Activated CD8-positive, alpha-beta T cell treated with anti-CD3 and anti-CD28 coated beads for 36 hours (primary cell): ENCODE data around the gene CARD18. TPM values are rescaled to one million over a fixed set of nuclear protein-coding genes. Genes with fewer than 3 reads are reported as not detected.

Experiments used
- ATAC-seq: fragments of 200-7000 bp; cut with Tn5 transposase; one replicate; pipeline ENCODE4 v1.10.0; 2021; ENCODE audit warnings: mild to moderate bottlenecking, moderate library complexity
- CTCF ChIA-PET: fragments of 350-600 bp; sonication (Branson Sonifier 250); formaldehyde crosslinking; loops from one replicate; lab custom pipeline; 2021; ENCODE audit warnings: antibody characterized with exemption; lab: Charles Lee
- POLR2A ChIA-PET: fragments of 350-600 bp; sonication (Branson Sonifier 250); formaldehyde crosslinking; loops from one replicate; lab custom pipeline; 2021; ENCODE audit warnings: antibody characterized with exemption; lab: Charles Lee
- DNase-seq: peaks from one replicate; pipeline ENCODE4 v3.0.0-alpha.2; 2020
- H3K27ac Mint-ChIP-seq: one replicate; pipeline ENCODE4 v1.8.0; 2021; ENCODE audit warnings: mild to moderate bottlenecking, mixed read lengths
- H3K27me3 Mint-ChIP-seq: one replicate; pipeline ENCODE4 v1.8.0; 2021; ENCODE audit warnings: mixed read lengths
- H3K36me3 Mint-ChIP-seq: one replicate; pipeline ENCODE4 v1.8.0; 2021; ENCODE audit warnings: low read depth, mixed read lengths
- H3K4me1 Mint-ChIP-seq: one replicate; pipeline ENCODE4 v1.8.0; 2021; ENCODE audit warnings: low read depth, mixed read lengths
- H3K4me3 Mint-ChIP-seq: one replicate; pipeline ENCODE4 v1.8.0; 2021; ENCODE audit warnings: mild to moderate bottlenecking, moderate library complexity, mixed read lengths
- H3K9me3 Mint-ChIP-seq: one replicate; pipeline ENCODE4 v1.8.0; 2021; ENCODE audit warnings: mixed read lengths
- CTCF ChIP-seq: fragments of 200-600 bp; IDR thresholded peaks from one replicate; pipeline ENCODE4 v1.8.0; 2022; ENCODE audit warnings: antibody characterized with exemption, mild to moderate bottlenecking
- intact Hi-C: fragments of 100-400 bp; cut with micrococcal nuclease; formaldehyde crosslinking; loops from one replicate; pipeline ENCODE4 v1.10.0; 2022
- total RNA-seq, 2 experiments: library from RNA; stranded (reverse); gene quantifications; one replicate each; pipeline ENCODE4 v1.2.3, GENCODE V29; 2021

Gene CARD18
- total RNA-seq = not detected

GRCh38 chr11:105139669-105140068, at the start of gene CARD18:
TSS of gene CARD18 (minus strand) at chr11:105139769. CDS start at chr11:105139726, 43 bp downstream.
- CTCF ChIA-PET = no interaction called here
- Mint-ChIP-seq H3K27me3 (peaks cover 5% of the 10 kb centered on the region), H3K4me3 (no peak within 1 kb of the TSS), H3K36me3 (no peaks in the 10 kb centered on the region), H3K9me3 (no peaks in the 10 kb centered on the region), H3K4me1 (no peaks in the 10 kb centered on the region), H3K27ac (no peak within 1 kb of the TSS)
- intact Hi-C loops = no loop called here
- no peak for ATAC-seq
- POLR2A ChIA-PET = no interaction called here
- DNase-seq = no peak
- no peak for TF ChIP-seq CTCF

GRCh38 chr11:105183987-105184386, 44.4 kb upstream of the CARD18 start:
- DNase-seq (no peak), ATAC-seq (no peak)
- H3K36me3 Mint-ChIP-seq = no peaks in the 10 kb centered on the region
- H3K27ac Mint-ChIP-seq = no peak overlapping the region
- peaks cover 6% of the 10 kb centered on the region for H3K27me3 Mint-ChIP-seq
- CTCF ChIA-PET = no interaction called here
- intact Hi-C loops = no loop called here
- POLR2A ChIA-PET = no interaction called here
- no peak for TF ChIP-seq CTCF
- H3K9me3 Mint-ChIP-seq = no peaks in the 10 kb centered on the region
- no peaks in the 10 kb centered on the region for H3K4me1 Mint-ChIP-seq
- H3K4me3 Mint-ChIP-seq = no peak overlapping the region

GRCh38 chr11:105183426-105183825, 43.9 kb upstream of the CARD18 start:
- no peaks in the 10 kb centered on the region for H3K4me1 Mint-ChIP-seq
- ATAC-seq = no peak
- no peak overlapping the region for H3K4me3 Mint-ChIP-seq
- CTCF ChIA-PET = no interaction called here
- DNase-seq = no peak
- TF ChIP-seq CTCF = no peak
- H3K27ac Mint-ChIP-seq = no peak overlapping the region
- no peaks in the 10 kb centered on the region for H3K9me3 Mint-ChIP-seq
- intact Hi-C loops = no loop called here
- POLR2A ChIA-PET = no interaction called here
- H3K27me3 Mint-ChIP-seq = peaks cover 8% of the 10 kb centered on the region
- no peaks in the 10 kb centered on the region for H3K36me3 Mint-ChIP-seq

- no peak for TF ChIP-seq CTCF
- ChIA-PET CTCF (no interaction called here), POLR2A (interaction anchor here (0.6 kb wide), 1 partner anchor 75 kb away, joined by 3 read pairs; no protein-coding TSS in a partner anchor)
- intact Hi-C loops = no loop called here
- no peak for DNase-seq
- ATAC-seq = no peak
- no peak overlapping the region for H3K27ac Mint-ChIP-seq
- no peak overlapping the region for H3K4me3 Mint-ChIP-seq
- no peaks in the 10 kb centered on the region for H3K9me3 Mint-ChIP-seq
- H3K4me1 Mint-ChIP-seq = no peaks in the 10 kb centered on the region
- no peaks in the 10 kb centered on the region for H3K36me3 Mint-ChIP-seq
- H3K27me3 Mint-ChIP-seq = peaks cover 10% of the 10 kb centered on the region
These were observed 42.0 kb upstream of the CARD18 start for GRCh38 chr11:105181521-105181920.

GRCh38 chr11:105181100-105181499, 41.5 kb upstream of the CARD18 start:
- Mint-ChIP-seq H3K4me1 (no peaks in the 10 kb centered on the region), H3K27me3 (peaks cover 10% of the 10 kb centered on the region), H3K27ac (no peak overlapping the region), H3K4me3 (no peak overlapping the region), H3K9me3 (no peaks in the 10 kb centered on the region), H3K36me3 (no peaks in the 10 kb centered on the region)
- intact Hi-C loops = no loop called here
- TF ChIP-seq CTCF = no peak
- CTCF ChIA-PET = no interaction called here
- no peak for DNase-seq
- POLR2A ChIA-PET = no interaction called here
- ATAC-seq = no peak
